ENCODE data around the gene SMPDL3A. TPM values are rescaled to one million over a fixed set of nuclear protein-coding genes. Genes with fewer than 3 reads are reported as not detected.

Gene SMPDL3A
- total RNA-seq, 1 experiment from 2014 or later = 3.5 TPM

- H3K9me3 Mint-ChIP-seq (ENCODE audit: unreplicated experiment) = no peaks in the 10 kb centered on the region
- TF ChIP-seq CTCF (IDR thresholded peaks at IDR 0.05; ENCODE audit: unreplicated experiment) = no peak
- intact Hi-C loops (cut with micrococcal nuclease) = no loop called here
- CTCF ChIA-PET = interaction anchor here (0.8 to 6.6 kb wide), 3 partner anchors 11 to 637 kb away, joined by 3 to 42 read pairs (median 5); no protein-coding TSS in a partner anchor
- BruUV-seq (replicated peaks) = no TSS peak
- no peak overlapping the region for H3K4me3 Mint-ChIP-seq (ENCODE audit: unreplicated experiment)
- no peak overlapping the region for H3K27ac Mint-ChIP-seq (ENCODE audit: low read depth, unreplicated experiment)
- H3K4me1 Mint-ChIP-seq (ENCODE audit: insufficient read depth, unreplicated experiment) = no peaks in the 10 kb centered on the region
- no peak for DNase-seq (ENCODE audit: unreplicated experiment)
- POLR2A ChIA-PET = interaction anchor here (1.6 kb wide), 1 partner anchor 38 kb away, joined by 5 read pairs; the partner anchor contains the start of gene SMPDL3A
- no peaks in the 10 kb centered on the region for H3K36me3 Mint-ChIP-seq (ENCODE audit: insufficient read depth, unreplicated experiment)
- no peaks in the 10 kb centered on the region for H3K27me3 Mint-ChIP-seq (ENCODE audit: insufficient read depth, unreplicated experiment)
Measured at GRCh38 chr6:122751326-122751725, 37.7 kb upstream of the SMPDL3A start.

- intact Hi-C loops (cut with micrococcal nuclease) = no loop called here
- no TSS peak for BruUV-seq (replicated peaks)
- no peak for TF ChIP-seq CTCF (IDR thresholded peaks at IDR 0.05; ENCODE audit: unreplicated experiment)
- Mint-ChIP-seq H3K36me3 (ENCODE audit: insufficient read depth, unreplicated experiment) (no peaks in the 10 kb centered on the region), H3K4me1 (ENCODE audit: insufficient read depth, unreplicated experiment) (no peaks in the 10 kb centered on the region), H3K9me3 (ENCODE audit: unreplicated experiment) (no peaks in the 10 kb centered on the region), H3K27ac (ENCODE audit: low read depth, unreplicated experiment) (no peak overlapping the region), H3K4me3 (ENCODE audit: unreplicated experiment) (no peak overlapping the region), H3K27me3 (ENCODE audit: insufficient read depth, unreplicated experiment) (no peaks in the 10 kb centered on the region)
- POLR2A ChIA-PET = interaction anchor here (1.6 kb wide), 1 partner anchor 37 kb away, joined by 5 read pairs; the partner anchor contains the start of gene SMPDL3A
- CTCF ChIA-PET = interaction anchor here (0.6 to 6.6 kb wide), 8 partner anchors 15 to 138 kb away, joined by 3 to 42 read pairs (median 5); no protein-coding TSS in a partner anchor
- no peak for DNase-seq (ENCODE audit: unreplicated experiment)
Measured at GRCh38 chr6:122752459-122752858, 36.6 kb upstream of the SMPDL3A start.

- no peak overlapping the region for H3K4me3 Mint-ChIP-seq (ENCODE audit: unreplicated experiment)
- H3K27me3 Mint-ChIP-seq (ENCODE audit: insufficient read depth, unreplicated experiment) = no peaks in the 10 kb centered on the region
- no peak overlapping the region for H3K27ac Mint-ChIP-seq (ENCODE audit: low read depth, unreplicated experiment)
- no peaks in the 10 kb centered on the region for H3K9me3 Mint-ChIP-seq (ENCODE audit: unreplicated experiment)
- ChIA-PET CTCF (interaction anchor here (0.6 to 6.6 kb wide), 10 partner anchors 8 to 138 kb away, joined by 3 to 42 read pairs (median 5); partner anchors contain the start of gene SMPDL3A), POLR2A (interaction anchor here (1.3 kb wide), 1 partner anchor 47 kb away, joined by 3 read pairs; no protein-coding TSS in a partner anchor)
- intact Hi-C loops (cut with micrococcal nuclease) = no loop called here
- TF ChIP-seq CTCF (IDR thresholded peaks at IDR 0.05; ENCODE audit: unreplicated experiment) = no peak
- H3K36me3 Mint-ChIP-seq (ENCODE audit: insufficient read depth, unreplicated experiment) = no peaks in the 10 kb centered on the region
- no peak for DNase-seq (ENCODE audit: unreplicated experiment)
- BruUV-seq (replicated peaks) = no TSS peak
- no peaks in the 10 kb centered on the region for H3K4me1 Mint-ChIP-seq (ENCODE audit: insufficient read depth, unreplicated experiment)
Measured at GRCh38 chr6:122753000-122753687, 35.9 kb upstream of the SMPDL3A start.

GRCh38 chr6:122753688-122754056 is 35.4 kb upstream of the SMPDL3A start:
- POLR2A ChIA-PET = interaction anchor here (1.3 kb wide), 1 partner anchor 47 kb away, joined by 3 read pairs; no protein-coding TSS in a partner anchor
- no peak overlapping the region for H3K4me3 Mint-ChIP-seq (ENCODE audit: unreplicated experiment)
- no peak for DNase-seq (ENCODE audit: unreplicated experiment)

More at GRCh38 chr6:122753688-122754056, 35.4 kb upstream of the SMPDL3A start:
- Mint-ChIP-seq H3K27ac (ENCODE audit: low read depth, unreplicated experiment) (no peak overlapping the region), H3K27me3 (ENCODE audit: insufficient read depth, unreplicated experiment) (no peaks in the 10 kb centered on the region), H3K9me3 (ENCODE audit: unreplicated experiment) (no peaks in the 10 kb centered on the region), H3K36me3 (ENCODE audit: insufficient read depth, unreplicated experiment) (no peaks in the 10 kb centered on the region), H3K4me1 (ENCODE audit: insufficient read depth, unreplicated experiment) (no peaks in the 10 kb centered on the region)
- TF ChIP-seq CTCF (IDR thresholded peaks at IDR 0.05; ENCODE audit: unreplicated experiment) = no peak
- no TSS peak for BruUV-seq (replicated peaks)
- CTCF ChIA-PET = interaction anchor here (1.2 to 6.6 kb wide), 6 partner anchors 9 to 85 kb away, joined by 4 to 42 read pairs (median 6); partner anchors contain the start of gene SMPDL3A
- intact Hi-C loops (cut with micrococcal nuclease) = no loop called here
